BLaER1 (cell line): ENCODE results near the gene KREMEN2.
"Not testable (repeated sequence)": the region's sequence is repeated elsewhere in the genome, so short reads cannot be mapped to it uniquely, and the experiment has no call there.

Source experiments
- H3K27ac ChIP-seq: shearing (Covaris generic); formaldehyde crosslinking; 2 replicates; pipeline ENCODE4 v1.8.1; 2022
- H3K27me3 ChIP-seq: shearing (Covaris generic); formaldehyde crosslinking; 2 replicates; pipeline ENCODE4 v1.8.1; 2022
- H3K36me3 ChIP-seq: shearing (Covaris generic); formaldehyde crosslinking; 2 replicates; pipeline ENCODE4 v1.8.1; 2022
- H3K4me1 ChIP-seq: shearing (Covaris generic); formaldehyde crosslinking; 2 replicates; pipeline ENCODE4 v1.8.1; 2022
- H3K4me2 ChIP-seq: shearing (Covaris generic); formaldehyde crosslinking; 2 replicates; pipeline ENCODE4 v1.8.1; 2022
- H3K4me3 ChIP-seq: shearing (Covaris generic); formaldehyde crosslinking; 2 replicates; pipeline ENCODE4 v1.8.1; 2022
- H3K9ac ChIP-seq: shearing (Covaris generic); formaldehyde crosslinking; 2 replicates; pipeline ENCODE4 v1.8.1; 2022
- H3K9me3 ChIP-seq: shearing (Covaris generic); formaldehyde crosslinking; 2 replicates; pipeline ENCODE4 v1.8.1; 2022
- H4K20me1 ChIP-seq: shearing (Covaris generic); formaldehyde crosslinking; 2 replicates; pipeline ENCODE4 v1.8.1; 2022
- Cebpa-rat ChIP-seq: shearing (Covaris generic); IDR thresholded peaks from 2 replicates; pipeline ENCODE4 v1.8.1; 2022

Gene KREMEN2

GRCh38 chr16:2927010-2927646, 36.9 kb upstream of the KREMEN2 start:
- Histone ChIP-seq H3K27me3 (no peaks in the 10 kb centered on the region), H4K20me1 (no peaks in the 10 kb centered on the region; the same call in 1 of the 2 replicates), H3K9ac (no peak overlapping the region), H3K4me1 (peaks cover 26% of the 10 kb centered on the region), H3K4me2 (peak overlapping the region; percentile 60), H3K27ac (no peak overlapping the region), H3K4me3 (no peak overlapping the region), H3K36me3 (peaks cover 58% of the 10 kb centered on the region), H3K9me3 (no peaks in the 10 kb centered on the region)
- TF ChIP-seq Cebpa-rat, result no peak

DNA sequence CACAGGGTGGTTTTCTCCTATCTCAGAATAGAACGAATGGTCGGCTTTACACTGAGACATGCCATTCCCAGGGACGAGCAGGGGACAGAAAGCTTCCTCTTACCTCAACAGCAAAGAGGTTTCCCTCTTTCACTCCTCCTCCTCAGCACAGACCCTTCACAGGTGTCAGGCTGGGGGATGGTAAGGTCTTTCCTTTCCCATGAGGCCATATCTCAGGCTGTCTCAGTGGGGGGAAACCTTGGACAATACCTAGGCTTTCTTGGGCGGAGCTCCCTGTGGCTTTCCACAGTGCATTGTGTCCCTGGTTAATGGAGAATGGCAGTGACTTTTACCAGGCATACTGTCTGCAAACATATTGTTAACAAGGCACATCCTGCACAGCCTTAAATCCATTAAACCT, 35.9 kb upstream of the KREMEN2 start:
- not testable (repeated sequence) for H3K27me3 ChIP-seq, H3K9me3 ChIP-seq, H3K4me3 ChIP-seq, H3K9ac ChIP-seq, H3K27ac ChIP-seq, H3K4me2 ChIP-seq, H4K20me1 ChIP-seq
- peaks cover 61% of the 10 kb centered on the region for H3K36me3 ChIP-seq
- peaks cover 24% of the 10 kb centered on the region for H3K4me1 ChIP-seq

GRCh38 chr16:2928796-2929195, 35.3 kb upstream of the KREMEN2 start:
- Histone ChIP-seq H3K27ac (no peak overlapping the region), H3K9ac (no peak overlapping the region), H3K27me3 (no peaks in the 10 kb centered on the region), H3K36me3 (peaks cover 64% of the 10 kb centered on the region), H3K4me2 (no peak overlapping the region), H3K4me3 (no peak overlapping the region), H3K9me3 (no peaks in the 10 kb centered on the region), H3K4me1 (peaks cover 29% of the 10 kb centered on the region), H4K20me1 (no peaks in the 10 kb centered on the region; the same call in 1 of the 2 replicates)
- no peak for TF ChIP-seq Cebpa-rat

- no peak overlapping the region for H3K9ac ChIP-seq
- H3K4me1 ChIP-seq, result peaks cover 38% of the 10 kb centered on the region
- H3K27ac ChIP-seq, result no peak overlapping the region
- no peaks in the 10 kb centered on the region; the same call in 1 of the 2 replicates for H4K20me1 ChIP-seq
- no peak overlapping the region for H3K4me3 ChIP-seq
- H3K36me3 ChIP-seq, result peaks cover 65% of the 10 kb centered on the region
- no peak for TF ChIP-seq Cebpa-rat
- no peaks in the 10 kb centered on the region for H3K27me3 ChIP-seq
- H3K9me3 ChIP-seq, result no peaks in the 10 kb centered on the region
- no peak overlapping the region for H3K4me2 ChIP-seq
Measured at GRCh38 chr16:2929693-2930092, 34.4 kb upstream of the KREMEN2 start.

DNA sequence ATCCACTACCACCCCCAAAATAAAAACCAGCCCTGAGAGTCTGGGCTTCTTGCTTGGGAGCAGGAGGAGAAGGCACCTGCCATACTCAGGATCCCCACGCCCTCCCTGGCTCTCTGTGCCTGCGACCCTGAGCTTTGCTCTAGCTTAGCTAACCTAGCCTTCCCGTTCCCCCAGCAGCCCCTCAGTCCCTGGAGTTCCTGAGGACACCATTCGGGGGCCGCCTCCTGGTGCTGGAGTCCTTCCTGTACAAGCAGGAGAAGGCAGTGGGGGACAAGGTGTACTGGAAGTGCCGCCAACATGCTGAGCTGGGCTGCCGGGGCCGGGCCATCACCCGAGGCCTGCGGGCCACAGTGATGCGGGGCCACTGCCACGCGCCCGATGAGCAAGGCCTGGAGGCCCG, 33.8 kb upstream of the KREMEN2 start:
- Histone ChIP-seq H3K9me3 (no peaks in the 10 kb centered on the region), H3K4me1 (peaks cover 43% of the 10 kb centered on the region), H3K27ac (0 out of 2 replicates have a peak overlapping the region, but pooled peaks have one; percentile 18), H3K4me3 (no peak overlapping the region), H3K36me3 (peaks cover 61% of the 10 kb centered on the region), H3K27me3 (no peaks in the 10 kb centered on the region), H3K4me2 (no peak overlapping the region), H3K9ac (0 out of 2 replicates have a peak overlapping the region, but pooled peaks have one; percentile 24), H4K20me1 (no peaks in the 10 kb centered on the region)
- no peak for TF ChIP-seq Cebpa-rat

GRCh38 chr16:2931231-2931914, 32.7 kb upstream of the KREMEN2 start:
- not testable (repeated sequence) for H3K27me3 ChIP-seq, H3K9ac ChIP-seq, H3K9me3 ChIP-seq, H3K27ac ChIP-seq, H3K4me2 ChIP-seq, H3K4me3 ChIP-seq, H4K20me1 ChIP-seq
- H3K36me3 ChIP-seq, result peaks cover 61% of the 10 kb centered on the region
- H3K4me1 ChIP-seq, result peaks cover 54% of the 10 kb centered on the region

DNA sequence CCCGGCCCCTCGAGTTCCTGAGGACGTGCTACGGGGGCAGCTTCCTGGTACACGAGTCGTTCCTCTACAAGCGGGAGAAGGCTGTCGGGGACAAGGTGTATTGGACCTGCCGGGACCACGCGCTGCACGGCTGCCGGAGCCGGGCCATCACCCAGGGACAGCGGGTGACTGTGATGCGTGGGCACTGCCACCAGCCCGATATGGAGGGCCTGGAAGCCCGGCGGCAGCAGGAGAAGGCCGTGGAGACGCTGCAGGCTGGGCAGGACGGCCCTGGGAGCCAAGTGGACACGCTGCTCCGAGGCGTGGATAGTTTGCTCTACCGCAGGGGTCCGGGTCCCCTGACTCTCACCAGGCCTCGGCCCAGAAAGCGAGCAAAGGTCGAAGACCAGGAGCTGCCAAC, 30.9 kb upstream of the KREMEN2 start:
- TF ChIP-seq Cebpa-rat, result no peak
- H3K9ac ChIP-seq, result peak overlapping the region; percentile 29
- peak overlapping the region; percentile 94 for H3K4me2 ChIP-seq
- peak overlapping the region; percentile 60 for H3K27ac ChIP-seq
- no peak overlapping the region for H3K4me3 ChIP-seq
- peaks cover 66% of the 10 kb centered on the region for H3K36me3 ChIP-seq
- H3K4me1 ChIP-seq, result peaks cover 55% of the 10 kb centered on the region
- H3K27me3 ChIP-seq, result no peaks in the 10 kb centered on the region
- H3K9me3 ChIP-seq, result no peaks in the 10 kb centered on the region
- peaks cover 17% of the 10 kb centered on the region for H4K20me1 ChIP-seq

- peaks cover 18% of the 10 kb centered on the region for H4K20me1 ChIP-seq
- H3K36me3 ChIP-seq, result peaks cover 69% of the 10 kb centered on the region
- no peaks in the 10 kb centered on the region for H3K27me3 ChIP-seq
- peak overlapping the region; percentile 60 for H3K27ac ChIP-seq
- no peak for TF ChIP-seq Cebpa-rat
- peak overlapping the region; percentile 94 for H3K4me2 ChIP-seq
- peaks cover 60% of the 10 kb centered on the region for H3K4me1 ChIP-seq
- no peak overlapping the region for H3K4me3 ChIP-seq
- H3K9ac ChIP-seq, result peak overlapping the region; percentile 29
- H3K9me3 ChIP-seq, result no peaks in the 10 kb centered on the region
Measured at GRCh38 chr16:2933701-2934100, 30.4 kb upstream of the KREMEN2 start.

DNA sequence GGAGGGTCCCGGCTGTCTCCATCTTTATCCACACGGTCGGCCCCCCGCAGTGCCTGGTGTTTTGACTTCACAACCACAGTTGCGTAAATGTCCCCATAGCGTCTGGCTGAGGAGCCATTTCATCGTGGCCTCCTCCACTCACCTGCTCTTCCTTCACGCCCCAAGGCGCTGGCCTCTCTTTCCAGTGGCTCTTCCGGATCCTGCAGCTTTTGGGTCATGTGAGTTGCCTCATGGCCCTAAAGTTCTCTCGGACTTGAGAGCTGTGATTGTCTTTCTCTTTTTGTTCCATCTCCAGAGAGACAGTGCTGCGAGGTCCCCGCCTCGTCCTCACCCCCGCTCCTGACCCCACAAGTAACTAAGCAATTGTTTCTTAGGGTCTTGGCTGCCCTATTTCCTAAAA, 29.6 kb upstream of the KREMEN2 start:
- H3K36me3 ChIP-seq, result peaks cover 69% of the 10 kb centered on the region
- H3K4me1 ChIP-seq, result peaks cover 67% of the 10 kb centered on the region
- peaks cover 18% of the 10 kb centered on the region for H4K20me1 ChIP-seq
- TF ChIP-seq Cebpa-rat, result no peak
- peak overlapping the region; percentile 94 for H3K4me2 ChIP-seq
- peak overlapping the region; percentile 53; the same call in 1 of the 2 replicates for H3K27ac ChIP-seq
- no peak overlapping the region for H3K4me3 ChIP-seq
- no peaks in the 10 kb centered on the region for H3K27me3 ChIP-seq
- no peaks in the 10 kb centered on the region for H3K9me3 ChIP-seq
- H3K9ac ChIP-seq, result no peak overlapping the region

DNA sequence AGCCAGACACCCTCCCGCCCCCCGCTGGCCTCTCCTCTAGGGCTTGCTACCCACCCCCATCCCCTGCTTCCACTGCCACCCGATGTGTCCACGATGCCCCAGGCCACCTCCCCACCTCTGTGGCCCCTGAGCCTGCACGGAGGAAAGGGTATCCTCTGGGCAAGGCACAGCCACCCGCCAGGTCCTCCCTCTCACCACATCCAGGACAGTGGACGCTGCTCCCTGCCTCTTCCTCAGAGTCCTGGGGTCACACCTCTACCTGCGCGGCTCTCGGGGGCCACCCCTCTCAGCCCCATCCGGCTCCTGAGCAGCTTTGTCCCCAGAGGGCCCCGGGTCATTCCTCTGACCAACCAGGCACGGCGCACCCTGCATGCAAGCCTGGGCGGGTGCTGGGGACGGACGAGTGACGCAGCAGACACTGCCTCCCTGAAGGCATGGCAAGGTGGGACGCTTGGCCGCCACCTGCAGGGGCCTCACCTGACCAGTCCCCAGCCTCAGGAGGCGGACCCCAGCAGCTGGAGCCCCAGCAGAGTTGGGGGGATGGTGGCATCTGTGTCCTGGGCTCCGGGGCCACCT, 27.6 kb upstream of the KREMEN2 start:
- no peak for TF ChIP-seq Cebpa-rat
- peak overlapping the region; percentile 47 for H3K4me3 ChIP-seq
- H3K27ac ChIP-seq, result peak overlapping the region; percentile 71
- peak overlapping the region; percentile 94 for H3K4me2 ChIP-seq
- H4K20me1 ChIP-seq, result peaks cover 18% of the 10 kb centered on the region
- H3K4me1 ChIP-seq, result peaks cover 86% of the 10 kb centered on the region
- H3K27me3 ChIP-seq, result no peaks in the 10 kb centered on the region
- H3K9me3 ChIP-seq, result no peaks in the 10 kb centered on the region
- peaks cover 69% of the 10 kb centered on the region for H3K36me3 ChIP-seq
- H3K9ac ChIP-seq, result no peak overlapping the region
